Activated T-cell treated with anti-CD3 and anti-CD28 coated beads for 48 hours (primary cell): ENCODE measurements around the gene ACTRT2.

Experiments used
- DNase-seq: peaks from one replicate; pipeline ENCODE4 v3.0.0-alpha.2; 2020; ENCODE audit warnings: low read depth

ACTRT2 gene

GRCh38 chr1:3021233-3021671 is at the start of gene ACTRT2:
Gene ACTRT2 (plus strand): TSS chr1:3021467. CDS start chr1:3021687, 220 bp downstream.
- no peak for DNase-seq

- DNase-seq: no peak
Measured at GRCh38 chr1:2971609-2972008, 49.7 kb upstream of the ACTRT2 start.

- DNase-seq: no peak
Measured at GRCh38 chr1:2972011-2972878, 49.0 kb upstream of the ACTRT2 start.

DNA sequence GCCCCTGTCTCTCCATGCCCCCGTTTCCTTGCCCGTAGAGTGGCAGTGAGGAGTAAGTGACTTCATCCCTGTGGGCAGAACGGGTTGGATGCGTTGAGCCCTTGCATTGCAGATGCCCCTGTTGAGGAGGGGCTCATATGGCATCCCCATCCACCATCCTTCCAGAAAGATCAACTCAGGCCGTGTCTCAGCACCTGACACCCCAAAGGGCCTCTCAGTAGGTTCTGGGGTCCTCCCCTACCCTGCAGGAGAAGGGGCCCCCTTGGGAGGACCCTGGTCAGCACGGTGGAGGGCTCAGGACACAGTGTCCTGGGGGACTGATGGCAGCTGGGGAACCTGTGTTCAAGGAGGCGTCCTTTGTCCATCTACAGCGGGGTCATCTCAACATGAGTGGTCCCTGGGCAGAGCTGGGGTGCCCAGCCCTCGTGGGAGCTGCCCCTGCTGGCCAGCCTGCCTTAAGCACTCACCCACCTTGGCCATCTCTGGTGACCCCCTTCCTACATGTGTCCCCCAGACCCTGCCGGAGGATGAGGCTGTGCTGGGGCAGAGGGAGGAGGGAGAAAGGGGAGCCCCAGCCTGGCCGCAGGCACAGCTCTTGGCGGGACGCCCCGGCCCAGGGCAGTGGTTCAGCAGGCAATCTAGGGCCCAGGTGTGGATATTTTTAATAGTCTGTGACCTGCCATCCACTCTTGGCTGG is 48.2 kb upstream of the ACTRT2 start:
- DNase-seq: no peak

DNA sequence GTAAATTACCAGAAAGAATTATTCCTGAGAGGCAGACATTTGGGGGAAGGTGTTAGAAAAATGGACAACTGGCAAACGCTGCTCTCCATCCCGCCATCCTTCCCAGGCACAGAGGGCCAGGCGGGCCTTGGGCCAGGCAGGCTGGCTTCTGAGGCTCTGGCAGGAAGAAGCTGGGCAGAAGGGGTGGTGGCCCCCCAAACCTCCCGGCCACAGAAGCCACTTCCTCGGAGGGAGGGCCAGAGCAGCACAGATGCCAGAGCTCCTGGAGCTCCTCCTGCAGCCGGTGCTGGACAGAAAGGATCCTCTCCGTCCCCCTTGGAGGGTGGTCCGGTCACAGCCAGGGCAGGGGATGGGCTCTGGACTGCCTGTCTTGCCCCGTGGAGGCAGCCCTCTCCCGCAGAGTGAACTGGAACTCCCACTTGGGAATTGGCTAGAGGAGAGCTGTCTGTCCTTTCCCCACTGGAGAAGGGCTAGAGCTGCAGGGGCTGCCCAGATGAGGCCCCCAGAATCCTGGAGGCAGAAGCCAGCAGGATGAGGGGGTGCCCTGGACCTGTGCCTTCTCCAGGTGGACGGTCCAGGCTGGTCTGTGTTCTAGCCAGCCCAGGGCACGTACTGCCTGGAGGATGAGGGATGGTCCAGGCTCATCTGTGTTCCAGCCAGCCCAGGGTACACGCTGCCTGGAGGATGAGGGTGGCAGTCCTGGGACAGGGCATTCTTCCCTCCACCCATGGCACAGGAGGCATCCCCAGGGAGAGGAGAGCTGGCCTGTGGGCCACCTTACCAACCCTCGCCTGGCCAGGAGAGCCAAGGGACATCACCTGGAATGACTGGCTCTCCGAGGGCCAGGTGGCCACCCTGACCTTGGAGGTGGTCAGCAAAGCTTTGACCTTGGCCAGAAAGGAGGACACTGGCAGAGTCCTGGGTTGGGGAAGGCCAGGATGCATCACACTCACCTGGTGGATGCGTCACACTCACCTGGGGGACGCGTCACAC is 47.4 kb upstream of the ACTRT2 start:
- no peak for DNase-seq

- DNase-seq: no peak
Measured at GRCh38 chr1:2974701-2975301, 46.5 kb upstream of the ACTRT2 start.

DNA sequence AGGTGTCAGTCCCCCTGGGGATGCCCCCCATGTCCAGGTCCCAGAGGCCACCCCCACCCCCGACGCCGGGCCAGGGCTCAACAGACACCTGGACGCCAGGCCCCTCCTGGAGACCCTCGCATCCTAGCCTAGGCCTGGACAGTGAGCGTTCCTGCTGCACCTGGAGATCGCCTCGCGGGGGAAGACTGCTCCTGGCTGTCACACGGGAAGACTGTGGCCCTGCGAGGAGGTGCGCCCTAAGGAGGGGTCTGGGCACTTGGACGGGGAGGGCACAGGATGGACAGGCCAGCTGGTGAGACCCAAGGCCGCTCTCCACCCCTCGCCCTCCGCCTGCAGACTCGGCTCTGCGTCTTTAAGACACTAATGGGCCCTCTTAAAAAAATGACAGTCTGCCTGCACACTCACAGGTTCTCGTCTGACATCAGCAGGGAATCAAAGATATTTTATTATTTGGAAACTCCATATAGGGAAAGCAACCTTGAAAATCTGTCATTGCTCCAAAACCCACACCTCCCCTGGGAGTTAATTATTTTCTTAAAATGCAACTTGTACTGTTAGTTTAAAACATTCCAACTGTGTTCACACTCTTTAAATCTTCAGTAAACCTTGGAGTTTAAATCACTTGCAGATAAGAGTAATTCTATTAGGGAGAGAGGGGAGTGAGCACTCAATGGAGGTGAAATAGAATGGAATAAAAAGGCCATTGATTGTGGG is 45.6 kb upstream of the ACTRT2 start:
- no peak for DNase-seq

DNA sequence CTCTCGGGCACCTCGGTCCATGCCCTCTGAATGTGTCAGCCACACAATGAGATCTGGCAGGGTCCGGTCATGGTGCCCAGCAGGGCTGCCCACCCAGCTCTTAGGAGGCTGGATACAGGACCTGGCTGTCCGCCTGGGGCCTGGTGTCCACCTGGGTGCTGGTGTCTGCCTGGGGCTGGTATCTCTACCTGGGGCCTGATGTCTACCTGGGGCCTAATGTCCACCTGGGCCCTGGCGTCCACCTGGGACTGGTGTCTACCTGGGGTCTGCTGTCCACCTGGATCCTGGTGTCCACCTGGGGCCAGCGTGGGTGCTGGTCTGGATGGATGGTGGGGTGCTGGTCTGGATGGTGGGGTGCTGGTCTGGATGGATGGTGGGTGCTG is 45.1 kb upstream of the ACTRT2 start:
- DNase-seq: no peak

- no peak for DNase-seq
Measured at GRCh38 chr1:2977886-2978611, 43.2 kb upstream of the ACTRT2 start.

- no peak for DNase-seq
Measured at GRCh38 chr1:2978691-2979190, 42.5 kb upstream of the ACTRT2 start.

DNA sequence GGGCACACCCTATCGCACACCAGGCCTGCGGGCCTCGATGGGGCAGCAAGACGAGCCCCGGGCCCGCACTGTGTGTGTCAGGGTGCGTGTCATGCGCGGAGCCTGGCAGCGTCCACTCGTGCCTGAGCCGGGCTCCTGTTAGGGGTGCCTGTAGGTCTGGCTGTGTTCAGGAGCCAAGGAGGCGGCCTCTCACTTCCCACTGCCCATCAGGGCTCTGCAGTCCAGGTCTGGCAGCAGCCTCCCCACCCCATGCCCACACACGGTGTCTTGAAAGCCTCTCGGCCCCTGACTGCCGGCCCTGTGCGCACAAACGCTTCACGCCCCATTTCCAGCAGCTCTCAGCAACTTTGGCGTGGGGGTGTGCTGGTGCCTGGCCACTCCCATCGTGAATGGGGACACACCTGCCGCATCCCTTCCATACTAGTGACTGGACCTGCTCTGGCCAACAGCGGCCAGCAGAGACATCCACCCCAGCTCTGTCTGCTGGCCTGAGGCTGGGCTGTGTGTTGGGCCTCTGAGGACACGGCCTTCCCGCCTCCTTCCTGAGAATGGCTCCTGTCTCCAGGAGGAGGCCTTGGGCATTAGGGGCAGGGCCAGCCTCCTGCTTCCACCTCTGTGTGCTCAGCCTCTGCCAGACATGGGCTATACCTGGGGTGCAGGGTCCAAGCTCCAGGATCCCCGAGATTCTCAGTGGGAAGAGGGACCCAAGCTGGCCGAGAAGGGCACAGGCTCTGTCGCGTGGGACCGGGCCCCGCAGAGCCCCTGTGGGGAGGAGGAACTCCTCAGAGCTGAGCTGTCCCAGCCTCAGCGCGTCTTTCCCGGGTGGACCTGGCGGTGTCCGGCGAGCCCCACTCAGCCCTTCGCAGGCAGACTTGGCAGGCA is 41.8 kb upstream of the ACTRT2 start:
- no peak for DNase-seq

- no peak for DNase-seq
Measured at GRCh38 chr1:2980073-2980791, 41.0 kb upstream of the ACTRT2 start.

DNA sequence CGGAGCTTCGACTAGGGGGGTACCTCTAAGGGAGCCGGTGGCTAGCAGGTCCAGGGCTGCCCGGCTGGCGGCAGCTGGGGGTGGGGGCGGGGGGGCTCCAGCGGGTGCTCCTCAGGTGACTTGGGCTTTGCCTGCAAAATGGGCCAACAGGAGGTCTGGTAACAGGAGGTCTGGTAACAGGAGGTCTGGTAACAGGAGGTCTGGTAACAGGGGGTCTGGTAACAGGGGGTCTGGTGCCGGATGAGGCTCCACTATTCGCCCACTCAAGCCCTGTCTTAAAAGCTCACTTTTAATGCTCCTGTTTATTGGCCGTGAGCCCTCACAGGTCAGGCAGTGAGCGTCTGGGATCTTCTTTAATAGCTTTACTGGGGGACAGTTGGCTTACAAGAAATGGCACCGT is 40.4 kb upstream of the ACTRT2 start:
- no peak for DNase-seq

DNA sequence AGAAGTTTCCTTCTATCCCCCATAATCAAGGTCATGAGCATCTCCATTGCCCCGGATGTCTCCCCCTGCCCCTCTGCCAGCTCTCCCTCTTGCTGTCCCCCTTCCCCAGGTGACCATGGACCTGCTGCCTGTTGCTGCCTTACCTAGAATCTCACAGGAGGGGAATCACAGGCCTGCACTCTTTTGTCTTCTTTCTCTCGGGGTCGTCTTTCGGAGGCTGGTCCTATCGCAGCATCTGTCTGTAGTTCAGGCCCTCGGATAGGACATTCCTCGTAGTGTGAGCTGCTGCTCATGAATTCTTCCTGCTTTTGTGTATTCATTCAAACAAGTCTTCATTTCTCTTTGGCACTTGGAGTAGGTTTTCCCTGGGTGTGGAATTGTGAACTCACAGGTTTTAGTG is 39.9 kb upstream of the ACTRT2 start:
- DNase-seq: no peak

DNA sequence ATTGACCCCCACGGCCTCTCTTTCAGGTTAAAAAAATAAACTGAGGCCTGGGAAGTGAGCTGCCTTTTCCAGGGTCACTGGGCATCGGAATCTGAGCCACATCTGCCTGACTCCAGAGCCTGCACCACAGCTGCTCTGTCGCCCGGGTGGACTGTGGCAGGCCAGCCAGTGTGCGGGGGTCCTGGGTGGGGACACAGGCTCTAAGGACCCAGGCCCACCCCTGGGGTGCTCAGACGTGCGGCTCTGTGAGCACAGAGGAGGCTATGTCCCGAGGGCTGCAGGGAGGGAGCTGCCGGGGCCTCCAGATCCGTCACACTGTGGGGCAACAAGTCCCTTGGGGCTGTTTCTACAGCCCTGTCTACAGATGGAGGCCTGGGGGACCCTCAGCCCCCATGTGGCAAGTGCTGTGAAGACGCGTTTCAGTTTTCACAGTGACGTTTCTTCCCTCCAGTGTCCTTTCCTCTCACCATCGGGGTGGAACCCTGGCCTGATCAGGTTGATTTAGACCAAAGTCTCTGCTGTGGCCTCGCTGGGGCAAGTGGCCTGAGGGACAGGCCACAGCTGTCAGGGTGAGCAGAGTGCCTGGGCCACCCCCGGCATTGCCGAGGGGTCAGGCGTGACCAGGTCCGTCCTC is 39.2 kb upstream of the ACTRT2 start:
- no peak for DNase-seq

DNA sequence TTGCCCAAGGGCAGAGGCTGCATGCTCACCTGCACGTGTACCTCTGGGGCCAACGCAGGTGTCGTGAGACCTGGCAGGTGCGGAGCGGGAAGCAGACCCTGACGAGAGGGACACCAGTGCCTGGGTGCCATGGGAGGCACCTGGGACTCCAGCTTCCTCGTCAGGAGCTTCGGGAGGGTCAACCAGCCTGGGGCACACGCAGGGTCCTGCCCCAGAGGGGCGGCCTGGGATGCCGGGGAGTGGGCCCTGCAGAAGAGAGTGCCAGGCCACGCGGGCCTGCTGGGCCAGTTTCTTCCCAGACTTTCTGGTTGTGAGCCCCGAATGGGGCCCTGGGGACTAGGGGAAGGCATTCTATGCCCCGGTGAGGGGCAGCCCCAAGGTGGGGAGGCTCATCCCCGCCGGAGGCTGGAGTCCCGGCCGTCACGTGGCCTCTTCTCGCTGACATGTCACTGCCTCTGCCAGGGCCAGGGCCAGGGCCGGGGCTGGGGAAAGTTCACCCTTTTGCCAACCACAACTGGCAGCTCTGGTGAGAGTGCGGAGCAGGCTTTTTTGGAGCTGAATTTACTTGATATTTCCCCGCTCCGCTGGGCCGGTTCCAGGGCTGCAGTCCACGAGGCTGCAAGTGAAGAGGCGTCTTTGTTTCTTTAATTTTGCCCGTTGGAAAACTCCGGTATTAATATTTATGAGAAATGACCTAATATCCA is 38.5 kb upstream of the ACTRT2 start:
- DNase-seq: no peak

GRCh38 chr1:2983319-2983705 is 38.0 kb upstream of the ACTRT2 start:
- DNase-seq: no peak
